Liver (tissue), 9 donors: Measurements from ENCODE around the gene CCDC102B. TPM values are rescaled to one million over a fixed set of nuclear protein-coding genes. Genes with fewer than 3 reads are reported as not detected.

ENCODE experiments used
- DNase-seq: peaks from one replicate; pipeline ENCODE4 v3.0.0-alpha.2; 2017; ENCODE audit warnings: low spot score
- H3K27ac ChIP-seq, 2 donors: one replicate each; pipeline ENCODE4 v1.7.0; 2013; ENCODE audit warnings: inconsistent platforms in 2 of 2, low read length in 2 of 2, control low read depth in 1 of 2, low read depth in 1 of 2, mild to moderate bottlenecking in 1 of 2
- H3K27me3 ChIP-seq, 4 donors: one replicate each; pipeline versions ENCODE4 v1.6.1 to v1.7.0; 2013; ENCODE audit warnings: low read length in 3 of 4, inconsistent platforms in 1 of 4, mild to moderate bottlenecking in 1 of 4, moderate library complexity in 1 of 4; ENCODE audit not compliant: control insufficient read depth in 4 of 4, insufficient read depth in 4 of 4
- H3K36me3 ChIP-seq, 4 donors: one replicate each; pipeline versions ENCODE4 v1.6.1 to v1.7.0; 2013; ENCODE audit warnings: low read length in 3 of 4, mild to moderate bottlenecking in 3 of 4, low read depth in 1 of 4, moderate library complexity in 1 of 4; ENCODE audit not compliant: control insufficient read depth in 4 of 4, insufficient read depth in 3 of 4
- H3K4me1 ChIP-seq, 4 donors: one replicate each; pipeline versions ENCODE4 v1.6.1 to v1.7.0; 2013; ENCODE audit warnings: low read length in 3 of 4, mild to moderate bottlenecking in 3 of 4, moderate library complexity in 1 of 4; ENCODE audit not compliant: control insufficient read depth in 4 of 4, insufficient read depth in 4 of 4
- H3K4me3 ChIP-seq, 3 donors: one replicate each; pipeline versions ENCODE4 v1.6.1 to v1.7.0; 2013; ENCODE audit warnings: low read length in 3 of 3, control low read depth in 1 of 3, low read depth in 1 of 3, mild to moderate bottlenecking in 1 of 3
- H3K9ac ChIP-seq, 2 donors: one replicate each; pipeline ENCODE4 v1.7.0; 2013; ENCODE audit warnings: low read length in 2 of 2, mild to moderate bottlenecking in 2 of 2, moderate library complexity in 2 of 2, control low read depth in 1 of 2, low read depth in 1 of 2
- H3K9me3 ChIP-seq, 4 donors: one replicate each; pipeline versions ENCODE4 v1.6.1 to v1.7.0; 2013; ENCODE audit warnings: low read length in 3 of 4; ENCODE audit not compliant: control insufficient read depth in 4 of 4
- EGR1 ChIP-seq, 2 donors: IDR thresholded peaks; 2 replicates each; pipeline ENCODE4 v1.6.1; 2016 to 2018; ENCODE audit warnings: antibody characterized with exemption in 2 of 2, low read depth in 2 of 2
- FOXA1 ChIP-seq: IDR thresholded peaks from 2 replicates; pipeline ENCODE4 v1.6.1; 2016; ENCODE audit warnings: antibody characterized with exemption
- FOXA2 ChIP-seq: IDR thresholded peaks from 2 replicates; pipeline ENCODE4 v1.6.1; 2016; ENCODE audit warnings: antibody characterized with exemption
- GABPA ChIP-seq, 2 donors: IDR thresholded peaks in 1 of 2; conservative IDR thresholded peaks in 1 of 2; 2 replicates each; pipeline ENCODE4 v1.6.1; 2016; ENCODE audit warnings: antibody characterized with exemption in 2 of 2, mild to moderate bottlenecking in 1 of 2, moderate library complexity in 1 of 2
- HNF4A ChIP-seq, 2 donors: conservative IDR thresholded peaks; 2 replicates each; pipeline ENCODE4 v1.6.1; 2016; ENCODE audit warnings: antibody characterized with exemption in 2 of 2, mild to moderate bottlenecking in 2 of 2
- JUND ChIP-seq, 2 donors: IDR thresholded peaks; 2 replicates each; pipeline ENCODE4 v1.6.1; 2016; ENCODE audit warnings: antibody characterized with exemption in 2 of 2
- NR2F2 ChIP-seq: IDR thresholded peaks from 2 replicates; pipeline ENCODE4 v1.6.1; 2016; ENCODE audit warnings: antibody characterized with exemption
- RAD21 ChIP-seq, 2 donors: IDR thresholded peaks; 2 replicates each; pipeline ENCODE4 v1.6.1; 2016; ENCODE audit warnings: antibody characterized with exemption in 2 of 2, mild to moderate bottlenecking in 2 of 2
- SP1 ChIP-seq: IDR thresholded peaks from 2 replicates; pipeline ENCODE4 v1.6.1; 2018; ENCODE audit warnings: antibody characterized with exemption, mild to moderate bottlenecking
- TAF1 ChIP-seq: conservative IDR thresholded peaks from 2 replicates; pipeline ENCODE4 v1.6.1; 2016; ENCODE audit warnings: antibody characterized with exemption, mild to moderate bottlenecking
- YY1 ChIP-seq: IDR thresholded peaks from 2 replicates; pipeline ENCODE4 v1.6.1; 2016; ENCODE audit warnings: antibody characterized with exemption, mild to moderate bottlenecking
- WGBS: extraction: QIAGEN DNeasy Blood & Tissue Kit; methylation state at CpG from one replicate; pipeline ENCODE4 v1.1.7; 2013; 5-methylcytosine and 5-hydroxymethylcytosine counted together
- polyA plus RNA-seq, 2 donors: library from polyadenylated mRNA; stranded (reverse) in 1 of 2; unstranded in 1 of 2; fragments of 200-250 nt in 1 of 2; fragments of >200 nt in 1 of 2; fragmentation: Nextera tagmentation in 1 of 2; extraction: Ambion mirVana in 1 of 2; gene quantifications; one replicate each; pipeline versions ENCODE4 v1.2.1 to v1.2.3, GENCODE V29; 2013 to 2015
- total RNA-seq, 2 donors: library from RNA; depleted of rRNA; stranded (reverse); fragments of >200 nt; gene quantifications; one replicate each; pipeline ENCODE4 v1.2.3, GENCODE V29; 2014
- TF ChIP-seq, protein P1 (sequence below): fragments of 150-350 bp; IDR thresholded peaks from 2 replicates; pipeline ENCODE4 v1.5.1; 2017; ENCODE audit warnings: improper control_type of control experiment, low read depth, low read length; ENCODE audit not compliant: missing input control
- TF ChIP-seq, protein P2 (sequence below): IDR thresholded peaks from 2 replicates; pipeline ENCODE4 v1.6.1; 2016; ENCODE audit warnings: antibody characterized with exemption
- TF ChIP-seq, protein P3 (sequence below): IDR thresholded peaks from 2 replicates; pipeline ENCODE4 v1.6.1; 2016; ENCODE audit warnings: antibody characterized with exemption, mild to moderate bottlenecking
- donor health status: healthy.
- donor health status: healthy.
- donor health status: healthy.
- donor health status: healthy.
- donor health status: healthy.

CCDC102B gene
- total and polyA plus RNA-seq, 4 donors: 0.54 to 4.5 (median 1.4) TPM

DNA sequence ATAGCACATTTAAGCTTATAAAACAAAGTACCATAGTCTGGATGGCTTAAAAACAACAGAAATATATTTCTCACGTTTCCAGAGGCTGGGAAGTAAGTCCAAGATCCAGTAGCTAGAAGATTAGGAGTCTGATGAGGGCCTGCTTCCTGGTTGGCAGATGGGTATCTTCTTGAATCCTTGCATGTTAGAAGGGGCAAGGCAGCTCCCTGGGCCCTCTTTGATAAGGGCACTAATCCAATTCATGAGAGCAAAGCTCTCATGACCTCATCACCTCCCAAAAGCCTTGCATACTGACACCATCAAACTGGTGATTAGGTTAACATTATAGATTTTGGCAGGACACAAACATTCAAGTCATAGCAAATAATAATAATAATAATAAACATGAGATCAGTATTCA, 146.4 kb downstream of the CCDC102B start:
- 64% methylated on average over 1 of the region's 1 CpG for WGBS

GRCh38 chr18:68944826-68945225, 146.9 kb downstream of the CCDC102B start:
- H3K4me1 ChIP-seq: peaks cover 0 to 7% (median 3%) of the 10 kb centered on the region in 4 donors
- H3K4me3 ChIP-seq: no peak overlapping the region
- WGBS: 50% methylated on average over 1 of the region's 1 CpG
- H3K9ac ChIP-seq: no peak overlapping the region
- no peaks in the 10 kb centered on the region for H3K9me3 ChIP-seq
- no peak for DNase-seq
- TF ChIP-seq FOXA2: no peak
- no peaks in the 10 kb centered on the region for H3K36me3 ChIP-seq
- no peak overlapping the region for H3K27ac ChIP-seq
- no peaks in the 10 kb centered on the region for H3K27me3 ChIP-seq

More for the DNA sequence above, 146.4 kb downstream of the CCDC102B start:
- Histone ChIP-seq H3K27me3 (no peaks in the 10 kb centered on the region), H3K36me3 (no peaks in the 10 kb centered on the region), H3K27ac (no peak overlapping the region), H3K4me3 (no peak overlapping the region), H3K4me1 (peaks cover 0 to 7% (median 3%) of the 10 kb centered on the region in 4 donors), H3K9ac (no peak overlapping the region), H3K9me3 (no peaks in the 10 kb centered on the region)
- TF ChIP-seq FOXA1 (no peak), RAD21 (IDR thresholded peaks at IDR 0.05) (no peak), EGR1 (IDR thresholded peaks at IDR 0.05; ENCODE audit: low read depth in 2 of 2) (no peak), GABPA (IDR thresholded peaks at IDR 0.05 in 1 of 2, conservative IDR thresholded peaks at IDR 0.05 in 1 of 2) (no peak)
- TF ChIP-seq, protein P1, sequence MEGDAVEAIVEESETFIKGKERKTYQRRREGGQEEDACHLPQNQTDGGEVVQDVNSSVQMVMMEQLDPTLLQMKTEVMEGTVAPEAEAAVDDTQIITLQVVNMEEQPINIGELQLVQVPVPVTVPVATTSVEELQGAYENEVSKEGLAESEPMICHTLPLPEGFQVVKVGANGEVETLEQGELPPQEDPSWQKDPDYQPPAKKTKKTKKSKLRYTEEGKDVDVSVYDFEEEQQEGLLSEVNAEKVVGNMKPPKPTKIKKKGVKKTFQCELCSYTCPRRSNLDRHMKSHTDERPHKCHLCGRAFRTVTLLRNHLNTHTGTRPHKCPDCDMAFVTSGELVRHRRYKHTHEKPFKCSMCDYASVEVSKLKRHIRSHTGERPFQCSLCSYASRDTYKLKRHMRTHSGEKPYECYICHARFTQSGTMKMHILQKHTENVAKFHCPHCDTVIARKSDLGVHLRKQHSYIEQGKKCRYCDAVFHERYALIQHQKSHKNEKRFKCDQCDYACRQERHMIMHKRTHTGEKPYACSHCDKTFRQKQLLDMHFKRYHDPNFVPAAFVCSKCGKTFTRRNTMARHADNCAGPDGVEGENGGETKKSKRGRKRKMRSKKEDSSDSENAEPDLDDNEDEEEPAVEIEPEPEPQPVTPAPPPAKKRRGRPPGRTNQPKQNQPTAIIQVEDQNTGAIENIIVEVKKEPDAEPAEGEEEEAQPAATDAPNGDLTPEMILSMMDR: no peak
- TF ChIP-seq, protein P2, sequence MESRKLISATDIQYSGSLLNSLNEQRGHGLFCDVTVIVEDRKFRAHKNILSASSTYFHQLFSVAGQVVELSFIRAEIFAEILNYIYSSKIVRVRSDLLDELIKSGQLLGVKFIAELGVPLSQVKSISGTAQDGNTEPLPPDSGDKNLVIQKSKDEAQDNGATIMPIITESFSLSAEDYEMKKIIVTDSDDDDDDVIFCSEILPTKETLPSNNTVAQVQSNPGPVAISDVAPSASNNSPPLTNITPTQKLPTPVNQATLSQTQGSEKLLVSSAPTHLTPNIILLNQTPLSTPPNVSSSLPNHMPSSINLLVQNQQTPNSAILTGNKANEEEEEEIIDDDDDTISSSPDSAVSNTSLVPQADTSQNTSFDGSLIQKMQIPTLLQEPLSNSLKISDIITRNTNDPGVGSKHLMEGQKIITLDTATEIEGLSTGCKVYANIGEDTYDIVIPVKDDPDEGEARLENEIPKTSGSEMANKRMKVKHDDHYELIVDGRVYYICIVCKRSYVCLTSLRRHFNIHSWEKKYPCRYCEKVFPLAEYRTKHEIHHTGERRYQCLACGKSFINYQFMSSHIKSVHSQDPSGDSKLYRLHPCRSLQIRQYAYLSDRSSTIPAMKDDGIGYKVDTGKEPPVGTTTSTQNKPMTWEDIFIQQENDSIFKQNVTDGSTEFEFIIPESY: no peak
- DNase-seq: no peak

GRCh38 chr18:68948622-68949021, 150.7 kb downstream of the CCDC102B start:
- TF ChIP-seq GABPA (IDR thresholded peaks at IDR 0.05 in 1 of 2, conservative IDR thresholded peaks at IDR 0.05 in 1 of 2) (no peak), SP1 (no peak), YY1 (no peak), HNF4A (conservative IDR thresholded peaks at IDR 0.05) (no peak), JUND (IDR thresholded peaks at IDR 0.05) (no peak), FOXA2 (no peak), NR2F2 (no peak), TAF1 (no peak), RAD21 (IDR thresholded peaks at IDR 0.05) (no peak)
- TF ChIP-seq, protein P2: no peak
- TF ChIP-seq, protein P1: no peak
- TF ChIP-seq, protein P3, sequence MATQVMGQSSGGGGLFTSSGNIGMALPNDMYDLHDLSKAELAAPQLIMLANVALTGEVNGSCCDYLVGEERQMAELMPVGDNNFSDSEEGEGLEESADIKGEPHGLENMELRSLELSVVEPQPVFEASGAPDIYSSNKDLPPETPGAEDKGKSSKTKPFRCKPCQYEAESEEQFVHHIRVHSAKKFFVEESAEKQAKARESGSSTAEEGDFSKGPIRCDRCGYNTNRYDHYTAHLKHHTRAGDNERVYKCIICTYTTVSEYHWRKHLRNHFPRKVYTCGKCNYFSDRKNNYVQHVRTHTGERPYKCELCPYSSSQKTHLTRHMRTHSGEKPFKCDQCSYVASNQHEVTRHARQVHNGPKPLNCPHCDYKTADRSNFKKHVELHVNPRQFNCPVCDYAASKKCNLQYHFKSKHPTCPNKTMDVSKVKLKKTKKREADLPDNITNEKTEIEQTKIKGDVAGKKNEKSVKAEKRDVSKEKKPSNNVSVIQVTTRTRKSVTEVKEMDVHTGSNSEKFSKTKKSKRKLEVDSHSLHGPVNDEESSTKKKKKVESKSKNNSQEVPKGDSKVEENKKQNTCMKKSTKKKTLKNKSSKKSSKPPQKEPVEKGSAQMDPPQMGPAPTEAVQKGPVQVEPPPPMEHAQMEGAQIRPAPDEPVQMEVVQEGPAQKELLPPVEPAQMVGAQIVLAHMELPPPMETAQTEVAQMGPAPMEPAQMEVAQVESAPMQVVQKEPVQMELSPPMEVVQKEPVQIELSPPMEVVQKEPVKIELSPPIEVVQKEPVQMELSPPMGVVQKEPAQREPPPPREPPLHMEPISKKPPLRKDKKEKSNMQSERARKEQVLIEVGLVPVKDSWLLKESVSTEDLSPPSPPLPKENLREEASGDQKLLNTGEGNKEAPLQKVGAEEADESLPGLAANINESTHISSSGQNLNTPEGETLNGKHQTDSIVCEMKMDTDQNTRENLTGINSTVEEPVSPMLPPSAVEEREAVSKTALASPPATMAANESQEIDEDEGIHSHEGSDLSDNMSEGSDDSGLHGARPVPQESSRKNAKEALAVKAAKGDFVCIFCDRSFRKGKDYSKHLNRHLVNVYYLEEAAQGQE: no peak
- DNase-seq: no peak
- Histone ChIP-seq H3K27ac (no peak overlapping the region), H3K4me3 (no peak overlapping the region), H3K9ac (no peak overlapping the region), H3K9me3 (no peaks in the 10 kb centered on the region), H3K4me1 (no peaks in the 10 kb centered on the region), H3K27me3 (no peaks in the 10 kb centered on the region), H3K36me3 (no peaks in the 10 kb centered on the region)
- 93% methylated on average over 4 of the region's 4 CpGs for WGBS
